GM21529 (cell line): ENCODE measurements around the gene MSX1.

Experiments
- ATAC-seq: cut with Tn5 transposase; IDR thresholded peaks from one replicate; pipeline ENCODE4 v1.9.1; 2021; ENCODE audit not compliant: unreplicated experiment

MSX1 gene

DNA sequence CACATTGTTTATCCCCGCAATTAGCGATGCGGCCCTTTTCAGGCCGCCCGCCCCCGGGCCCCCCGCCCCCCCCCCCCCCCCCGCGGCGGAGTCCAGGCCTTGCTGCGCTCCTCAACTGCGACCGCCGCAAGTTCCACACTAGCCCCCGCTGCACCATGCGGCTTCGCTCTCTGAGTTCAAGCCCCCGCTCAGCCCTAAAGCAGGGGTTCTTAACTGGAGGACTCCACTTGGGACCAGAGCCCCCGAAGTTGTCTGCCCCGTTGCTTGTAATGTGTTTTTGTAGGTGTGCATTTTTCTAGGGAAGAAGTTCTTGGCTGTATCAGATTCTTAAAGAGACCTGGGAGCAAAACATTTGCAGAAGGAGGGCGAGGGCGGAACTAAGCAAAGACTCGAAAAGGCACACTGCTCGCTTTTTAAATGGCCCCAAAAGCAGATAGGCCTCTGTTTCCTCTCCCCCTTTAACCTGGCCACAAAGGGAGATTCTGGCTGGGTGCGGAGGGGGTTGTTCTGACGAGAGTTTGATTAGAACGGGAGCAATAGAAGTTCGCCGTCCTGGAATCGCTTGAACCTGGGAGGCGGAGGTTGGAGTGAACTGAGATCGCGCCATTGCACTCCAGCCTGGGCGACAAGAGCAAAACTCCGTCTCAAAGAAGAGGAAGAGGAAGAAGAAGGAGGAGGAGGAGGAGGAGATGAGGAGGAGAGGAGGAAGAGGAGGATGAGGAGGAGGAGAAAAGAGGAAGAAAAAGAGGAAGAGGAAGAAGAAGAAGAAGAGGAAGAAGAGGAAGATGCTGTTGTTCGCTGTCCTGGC, 2.3 kb upstream of the MSX1 start:
- no peak for ATAC-seq

DNA sequence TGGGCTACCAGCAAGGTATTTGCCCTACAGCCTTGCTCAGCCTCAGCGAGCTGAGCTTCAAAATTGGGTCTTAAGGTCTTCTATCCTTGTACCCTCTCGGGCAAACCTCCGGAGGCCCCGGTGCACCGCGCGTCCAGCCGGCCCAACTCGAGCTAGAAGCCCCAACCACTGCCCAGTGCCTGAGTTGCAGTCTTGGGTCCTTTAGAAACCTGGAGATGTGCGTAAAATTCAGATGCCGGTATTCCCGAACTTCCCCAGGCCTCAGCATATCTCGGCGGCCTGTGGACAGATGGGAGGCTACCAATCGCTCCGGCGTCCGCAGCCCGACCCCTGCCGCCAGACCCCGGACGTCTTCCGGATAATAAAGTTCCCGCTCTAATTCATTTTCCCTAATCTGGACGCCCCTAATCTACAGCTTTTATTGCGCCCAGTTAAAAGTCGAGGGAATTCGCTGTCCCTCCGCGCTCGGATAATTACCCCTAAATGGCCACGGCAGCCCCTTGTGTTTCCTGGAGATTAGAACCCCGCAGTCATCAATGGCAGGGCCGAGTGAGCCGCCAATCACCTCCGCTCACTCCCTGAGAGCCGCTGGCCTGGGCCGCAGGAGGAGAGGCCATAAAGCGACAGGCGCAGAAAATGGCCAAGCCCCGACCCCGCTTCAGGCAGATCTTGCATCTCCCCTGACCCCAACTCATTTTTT, 1.5 kb upstream of the MSX1 start:
- ATAC-seq = no peak

DNA sequence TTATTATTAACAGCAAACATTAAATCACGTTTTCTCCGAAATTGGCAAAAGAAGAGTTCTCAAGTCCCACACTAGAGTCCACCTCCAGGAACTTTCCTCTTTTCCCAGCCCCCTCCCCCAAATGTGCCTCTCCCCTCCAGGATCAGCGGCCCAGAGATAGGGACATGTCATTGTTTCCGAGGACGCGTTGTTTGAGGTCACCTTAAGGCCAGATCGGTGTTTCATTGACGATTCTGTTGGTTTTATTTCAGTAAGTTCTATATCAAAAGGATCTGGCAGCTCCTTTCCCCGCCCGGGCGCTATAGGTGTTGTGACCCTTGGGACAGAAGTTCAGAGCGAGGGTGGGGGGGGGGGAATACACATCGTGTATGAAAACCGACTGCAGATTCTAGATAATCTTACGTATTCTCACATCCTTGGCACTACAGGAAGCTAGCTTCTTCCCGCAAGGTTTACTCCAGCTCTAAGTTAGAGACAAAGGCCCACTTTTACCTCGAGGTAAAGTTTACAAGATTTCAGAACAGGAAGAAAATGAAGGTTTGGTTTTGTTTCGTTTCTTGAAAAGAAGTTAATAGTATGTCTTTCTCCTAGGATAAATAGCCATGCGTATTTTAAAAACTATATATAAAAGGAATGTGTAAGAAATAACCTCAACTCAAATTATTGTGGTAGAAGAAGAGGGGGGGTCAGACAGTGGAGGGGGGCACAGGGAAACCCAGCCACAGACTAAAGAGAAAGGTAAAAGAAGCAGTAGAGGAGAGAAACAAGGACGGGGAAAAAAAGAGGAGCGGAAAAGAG, 739 bp upstream of the MSX1 start:
- ATAC-seq = no peak

DNA sequence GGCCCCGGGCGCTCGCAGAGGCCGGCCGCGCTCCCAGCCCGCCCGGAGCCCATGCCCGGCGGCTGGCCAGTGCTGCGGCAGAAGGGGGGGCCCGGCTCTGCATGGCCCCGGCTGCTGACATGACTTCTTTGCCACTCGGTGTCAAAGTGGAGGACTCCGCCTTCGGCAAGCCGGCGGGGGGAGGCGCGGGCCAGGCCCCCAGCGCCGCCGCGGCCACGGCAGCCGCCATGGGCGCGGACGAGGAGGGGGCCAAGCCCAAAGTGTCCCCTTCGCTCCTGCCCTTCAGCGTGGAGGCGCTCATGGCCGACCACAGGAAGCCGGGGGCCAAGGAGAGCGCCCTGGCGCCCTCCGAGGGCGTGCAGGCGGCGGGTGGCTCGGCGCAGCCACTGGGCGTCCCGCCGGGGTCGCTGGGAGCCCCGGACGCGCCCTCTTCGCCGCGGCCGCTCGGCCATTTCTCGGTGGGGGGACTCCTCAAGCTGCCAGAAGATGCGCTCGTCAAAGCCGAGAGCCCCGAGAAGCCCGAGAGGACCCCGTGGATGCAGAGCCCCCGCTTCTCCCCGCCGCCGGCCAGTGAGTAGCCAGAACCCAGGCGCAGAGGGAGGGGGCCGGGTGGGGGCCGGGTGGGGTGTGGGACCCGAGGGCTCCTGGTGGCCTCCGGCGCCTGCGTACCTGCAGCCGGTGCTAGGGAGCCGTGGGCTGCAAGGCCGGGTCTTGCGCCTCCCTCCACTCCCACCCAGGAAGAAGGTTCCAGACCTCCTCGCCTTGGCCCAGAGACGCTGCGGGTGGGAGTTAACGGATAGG, 534 bp downstream of the MSX1 start:
- peak; percentile 36 for ATAC-seq

DNA sequence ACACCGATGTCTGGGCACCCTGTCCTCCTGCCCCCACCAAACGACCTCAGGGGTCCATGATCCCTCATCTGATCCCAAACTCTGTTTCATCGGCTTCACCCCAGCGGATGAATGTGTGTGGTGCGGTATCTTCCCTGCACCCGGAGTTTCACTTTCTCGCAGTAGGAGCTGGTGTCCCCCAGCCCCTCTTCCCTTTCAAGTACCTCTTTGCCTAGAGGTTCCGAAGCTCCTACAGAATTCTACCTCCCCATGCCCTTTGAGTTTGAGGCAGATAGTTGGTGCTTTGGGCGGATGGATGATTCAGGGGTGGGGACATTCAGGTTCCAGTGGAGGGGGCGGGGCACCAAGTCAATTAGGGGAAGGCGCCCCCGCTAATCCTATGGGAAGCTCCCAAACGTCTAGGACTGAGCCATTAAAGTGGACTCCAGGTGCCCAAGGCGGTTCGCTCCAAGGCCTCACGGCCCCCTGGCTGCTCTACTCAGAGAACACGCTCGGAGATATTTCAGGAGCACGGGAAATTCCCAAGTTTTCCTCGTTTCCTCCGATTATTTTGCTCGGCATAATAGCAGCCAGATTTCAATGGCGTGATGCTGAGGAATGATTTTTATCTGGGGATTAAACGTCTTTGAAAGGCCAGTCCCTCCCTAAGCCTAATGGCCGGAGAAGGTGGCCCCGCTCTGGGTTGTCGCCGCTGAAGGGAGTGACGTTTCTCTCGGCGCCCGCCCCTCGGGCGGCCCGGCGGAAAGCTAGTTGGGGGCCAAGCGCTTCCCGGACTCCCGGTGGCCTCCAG, 1.3 kb downstream of the MSX1 start:
- ATAC-seq = no peak

DNA sequence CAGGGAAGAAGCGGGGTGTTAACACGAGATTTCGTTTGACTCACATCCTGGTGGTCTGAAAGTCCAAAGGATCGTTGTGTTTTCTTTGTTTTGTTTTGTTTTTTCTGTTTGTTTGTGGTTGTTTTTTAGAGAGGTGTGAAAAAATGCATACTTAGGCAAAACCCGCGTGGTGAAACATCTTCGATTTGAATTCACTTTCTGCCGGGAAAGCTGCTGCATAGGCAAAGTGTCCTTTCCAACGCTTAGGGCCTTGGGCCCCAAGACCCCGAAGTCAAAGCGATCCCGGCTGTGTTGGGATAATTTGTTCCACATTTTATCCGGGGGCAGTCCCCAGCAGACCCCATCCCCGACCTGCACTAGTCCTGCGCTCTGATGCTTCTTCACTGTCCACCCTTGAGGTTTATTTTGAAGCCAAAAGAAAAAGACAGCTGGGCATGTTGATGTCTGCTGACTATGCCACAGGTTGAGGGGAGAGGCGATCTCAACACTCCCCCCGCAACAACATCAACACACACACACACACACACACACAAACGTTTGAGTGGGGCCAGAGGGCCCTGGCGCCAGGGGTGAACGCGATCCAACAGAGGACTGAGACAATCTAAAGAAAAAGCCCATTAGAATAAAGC, 2.0 kb downstream of the MSX1 start:
- ATAC-seq = no peak

DNA sequence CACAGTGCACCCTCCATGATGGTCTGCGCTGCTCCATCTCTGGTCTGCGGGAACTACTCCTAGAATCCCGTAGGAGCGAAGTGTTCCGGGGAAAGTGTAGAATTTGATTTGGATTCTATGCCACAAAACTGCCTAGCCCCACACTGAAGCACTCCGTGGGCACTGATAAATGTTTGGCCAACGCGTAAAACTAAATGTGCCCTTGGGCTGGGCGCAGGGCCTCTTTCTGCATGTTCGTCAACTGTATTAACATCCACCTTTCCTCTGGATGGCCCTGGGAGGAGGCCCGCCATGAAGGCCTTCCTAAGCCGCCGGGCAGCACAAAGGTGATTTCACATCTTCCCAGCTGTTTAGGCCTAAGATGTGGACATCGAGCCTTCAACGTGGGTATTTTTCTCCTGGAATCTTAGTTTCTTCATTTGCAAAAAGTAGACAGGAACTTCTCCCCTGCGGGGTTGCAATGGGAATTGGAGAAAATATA, 2.6 kb downstream of the MSX1 start:
- ATAC-seq = no peak

- ATAC-seq = no peak
These were observed 3.4 kb downstream of the MSX1 start for GRCh38 chr4:4862665-4863482.

DNA sequence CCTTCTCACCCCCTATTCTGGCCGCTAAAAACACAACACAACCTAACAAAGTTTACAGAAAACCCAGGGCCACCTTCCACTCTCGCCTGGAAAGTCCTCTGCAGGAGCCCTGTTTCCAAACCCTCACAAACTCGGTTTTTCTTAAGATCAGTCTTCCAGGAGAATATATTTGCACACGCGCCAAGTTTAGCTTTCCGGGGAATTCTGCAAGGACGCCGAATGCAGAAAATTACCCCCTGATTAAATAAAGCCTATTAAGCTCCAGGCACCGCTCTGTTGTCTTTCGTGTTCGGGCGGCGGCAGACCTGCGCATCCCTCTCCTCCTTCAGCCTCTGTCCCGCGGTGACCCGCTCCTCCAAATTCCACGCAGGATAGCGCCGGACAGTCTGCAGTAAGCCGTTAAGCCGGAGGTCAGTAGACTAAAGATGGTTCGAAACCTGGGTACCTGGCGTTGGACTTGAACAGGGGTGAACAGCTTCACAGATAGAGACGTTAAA, 5.0 kb downstream of the MSX1 start:
- no peak for ATAC-seq

DNA sequence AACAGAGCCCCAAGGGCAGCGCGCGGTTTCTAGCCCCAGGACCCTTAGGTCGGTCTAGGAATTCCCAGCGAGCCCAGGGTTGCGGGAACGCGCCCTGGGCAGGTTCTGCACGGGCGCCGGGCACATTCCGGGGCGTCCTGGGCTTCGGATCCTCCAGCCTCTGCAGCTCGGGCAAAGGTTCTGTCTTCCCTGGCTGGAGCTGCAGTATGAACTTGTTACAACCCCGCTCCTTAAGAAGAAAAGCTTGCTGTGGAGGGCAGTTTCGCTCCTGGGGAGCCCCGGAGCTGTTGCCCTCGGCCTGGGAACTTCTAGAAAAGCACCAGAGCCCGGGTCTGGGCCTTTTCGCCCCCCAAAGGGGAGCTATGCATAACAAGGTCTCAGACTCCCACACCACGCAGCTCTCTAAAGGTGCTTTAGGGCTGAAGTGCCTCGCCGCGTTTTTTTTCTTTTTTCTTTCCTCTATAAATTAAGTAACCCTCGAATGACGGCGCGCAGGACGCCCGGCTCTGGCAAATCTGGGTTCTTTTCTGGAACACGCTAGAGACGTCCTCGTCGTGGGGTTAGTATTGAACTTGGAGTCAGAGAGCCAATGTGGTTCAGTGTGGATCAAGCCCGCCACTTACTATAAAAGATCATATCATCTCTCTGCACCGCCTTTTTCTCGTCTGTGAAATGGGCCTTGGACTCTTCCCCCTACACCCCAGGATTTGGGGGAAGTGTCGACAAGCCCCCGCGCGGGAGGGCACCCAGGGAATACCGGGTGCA, 5.7 kb downstream of the MSX1 start:
- ATAC-seq = no peak

GRCh38 chr4:4865705-4866123, 6.2 kb downstream of the MSX1 start:
- no peak for ATAC-seq

- no peak for ATAC-seq
These were observed 6.8 kb downstream of the MSX1 start for GRCh38 chr4:4866124-4866865.

GRCh38 chr4:4866866-4867374, 7.5 kb downstream of the MSX1 start:
- ATAC-seq = no peak

GRCh38 chr4:4867375-4868039, 8.0 kb downstream of the MSX1 start:
- no peak for ATAC-seq

DNA sequence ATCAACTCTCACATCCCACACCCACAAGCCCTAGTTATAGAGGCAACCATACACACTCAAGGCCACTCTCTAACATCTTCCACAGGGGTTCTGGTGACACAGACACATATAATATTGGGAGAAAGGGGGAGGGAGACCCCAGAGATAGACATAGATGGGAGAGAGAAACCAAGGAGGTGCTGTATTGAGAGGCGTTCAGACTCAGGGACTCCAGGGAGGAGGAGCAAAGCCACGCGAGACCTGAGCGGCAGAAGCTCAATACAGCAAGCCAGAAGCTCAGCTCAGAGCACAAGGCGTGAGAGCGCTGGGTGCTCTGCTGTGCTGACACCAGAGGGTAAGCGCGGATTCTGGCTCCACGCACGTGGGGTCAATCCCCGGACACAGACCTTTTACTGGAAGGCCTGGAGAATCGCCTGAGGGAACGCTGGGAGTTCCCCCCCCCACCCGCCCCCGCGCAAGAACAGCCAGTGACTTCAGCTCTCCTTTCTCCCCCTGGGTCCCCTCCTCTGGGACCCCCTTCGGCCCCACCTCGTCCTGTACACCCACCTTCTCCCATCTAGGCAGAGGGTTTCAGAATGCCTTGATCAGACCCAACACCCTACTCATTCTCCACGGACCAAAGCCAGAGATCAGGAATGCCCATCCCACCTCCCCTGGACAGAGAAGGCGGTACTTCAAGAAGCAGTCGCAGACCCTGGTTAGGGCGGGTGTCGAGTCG, 8.7 kb downstream of the MSX1 start:
- no peak for ATAC-seq
